Fibroblast of skin of right quadriceps (primary cell): ENCODE measurements around the gene CCDC182.

ENCODE experiments used
- DNase-seq: peaks from one replicate; pipeline ENCODE4 v3.0.0-alpha.2; 2013

The CCDC182 gene

GRCh38 chr17:57726213-57726790 lies 18.8 kb downstream of the CCDC182 start:
- DNase-seq = no peak

DNA sequence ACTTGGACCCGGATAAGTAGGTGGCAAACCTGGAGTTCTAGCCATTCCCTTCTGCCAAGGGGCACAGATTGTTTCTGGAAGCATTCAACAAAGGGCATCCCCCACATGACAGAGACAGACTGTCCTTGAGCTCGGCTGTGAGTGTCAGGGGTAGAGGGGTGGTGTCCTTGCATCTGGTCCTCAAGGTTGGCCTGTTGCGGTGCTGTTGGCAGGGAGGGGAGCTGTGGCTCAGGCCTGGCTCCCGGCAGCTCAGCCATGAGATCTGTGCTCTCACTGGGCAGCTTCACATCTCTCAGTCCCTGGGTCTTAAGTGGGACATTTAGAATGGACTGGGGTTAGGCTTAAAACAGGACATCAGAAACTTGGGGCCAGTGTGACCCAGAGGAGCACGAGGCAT lies 20.4 kb downstream of the CCDC182 start:
- DNase-seq = no peak

DNA sequence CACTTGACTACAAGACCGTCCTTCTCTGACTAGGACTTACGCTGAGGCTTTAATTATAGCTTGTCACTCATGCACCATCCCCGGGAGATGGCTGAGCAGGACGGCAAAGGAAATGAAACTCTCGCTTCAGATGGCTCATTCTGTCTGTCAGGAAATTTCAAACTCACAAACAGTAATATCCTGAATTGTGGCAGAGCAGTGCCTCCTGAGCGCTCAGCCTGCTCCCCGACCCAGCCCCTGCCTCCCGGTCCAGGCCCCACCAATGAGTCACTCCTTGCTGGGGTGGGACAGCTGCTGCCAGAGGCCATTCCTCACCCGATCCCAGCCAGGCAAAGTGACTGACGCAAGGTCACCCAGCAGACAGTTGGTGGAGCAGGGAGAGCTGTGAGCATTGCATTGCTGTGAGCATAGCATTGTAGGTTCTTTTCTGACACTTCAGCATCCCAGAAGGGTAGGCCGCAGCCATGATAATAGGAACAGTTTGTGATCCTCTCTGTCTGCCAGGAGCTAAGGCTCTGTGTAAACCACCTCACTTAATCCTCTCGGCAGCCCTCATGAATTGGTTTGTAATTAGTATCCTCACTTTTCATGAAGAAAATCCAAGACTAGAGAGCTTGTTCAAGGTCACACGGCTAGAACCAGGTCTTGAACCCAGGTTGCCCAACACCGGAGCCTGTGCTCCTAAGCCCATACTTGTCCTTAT lies 20.9 kb downstream of the CCDC182 start:
- DNase-seq = peak; percentile 15

DNA sequence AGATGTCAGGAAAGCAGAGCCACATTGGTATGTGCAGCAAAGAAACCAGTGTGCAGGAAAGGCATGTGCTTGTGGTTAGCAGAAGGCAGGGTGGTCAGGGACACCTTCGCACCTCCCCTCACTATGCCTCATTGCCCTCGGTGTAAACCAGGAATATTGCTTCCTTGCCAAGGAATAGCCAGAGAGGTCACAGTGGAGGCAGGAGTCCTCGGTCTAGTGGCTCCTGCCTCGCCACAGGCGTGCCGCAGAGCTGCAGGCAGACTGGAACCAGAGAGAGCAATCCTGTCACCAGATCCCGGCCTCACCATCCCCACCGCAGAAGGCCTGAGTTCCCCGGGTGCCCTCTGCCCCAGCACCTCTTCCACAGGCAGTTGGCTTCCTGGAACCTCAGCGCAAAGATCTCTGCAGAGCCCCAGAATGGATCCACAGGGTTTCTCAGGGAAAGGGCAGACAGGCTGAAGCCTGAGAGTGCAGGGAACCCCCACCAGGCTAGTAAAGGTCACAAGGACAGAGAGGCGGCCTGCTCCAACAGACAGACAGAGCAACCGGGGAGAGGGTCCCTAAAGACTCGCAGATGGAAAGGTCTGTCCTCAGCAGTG lies 21.6 kb downstream of the CCDC182 start:
- DNase-seq = no peak

DNA sequence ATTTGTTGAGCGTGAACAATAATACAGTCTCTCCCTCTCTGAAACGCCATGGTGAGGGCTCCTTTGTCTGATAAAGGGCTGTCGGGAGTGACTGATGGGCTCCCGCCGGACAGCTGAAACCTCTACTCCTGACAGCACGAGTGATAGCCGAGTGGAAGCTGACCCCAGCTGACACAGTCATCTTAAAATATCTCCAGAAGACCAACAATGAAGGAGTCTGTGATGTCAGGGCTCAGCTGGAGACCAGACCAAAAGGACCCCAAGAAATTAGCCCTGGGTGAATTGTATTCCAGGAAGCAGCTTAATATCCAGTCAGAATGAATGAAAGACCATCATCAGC lies 22.4 kb downstream of the CCDC182 start:
- no peak for DNase-seq

GRCh38 chr17:57721967-57722703 lies 23.0 kb downstream of the CCDC182 start:
- DNase-seq = no peak

GRCh38 chr17:57720386-57721035 lies 24.6 kb downstream of the CCDC182 start:
- no peak for DNase-seq

DNA sequence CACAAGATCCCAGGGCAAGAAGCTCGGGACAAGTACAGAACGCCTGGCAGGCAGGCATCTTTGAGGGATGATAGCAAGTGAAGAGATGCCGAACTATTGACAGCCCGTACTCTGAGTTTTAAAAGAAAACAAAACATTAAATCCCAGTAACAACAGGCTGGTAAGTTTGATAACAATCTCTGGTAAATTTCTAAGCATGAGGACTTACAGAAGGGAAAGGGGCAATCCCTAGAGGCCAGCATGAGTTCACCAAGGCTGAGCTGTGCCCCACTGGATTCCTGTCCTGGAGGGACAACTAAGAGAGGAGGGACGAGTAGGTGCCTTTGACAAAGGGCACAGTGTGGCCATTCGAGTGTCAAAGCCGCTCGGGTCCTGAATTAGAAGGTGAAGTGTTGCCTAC lies 26.2 kb downstream of the CCDC182 start:
- no peak for DNase-seq

- no peak for DNase-seq
Observed at GRCh38 chr17:57715981-57716380, 29.1 kb downstream of the CCDC182 start.

GRCh38 chr17:57714665-57715180 lies 30.4 kb downstream of the CCDC182 start:
- no peak for DNase-seq

- no peak for DNase-seq
Observed at GRCh38 chr17:57713140-57713539, 32.0 kb downstream of the CCDC182 start.

- no peak for DNase-seq
Observed at GRCh38 chr17:57708410-57708809, 36.7 kb downstream of the CCDC182 start.

DNA sequence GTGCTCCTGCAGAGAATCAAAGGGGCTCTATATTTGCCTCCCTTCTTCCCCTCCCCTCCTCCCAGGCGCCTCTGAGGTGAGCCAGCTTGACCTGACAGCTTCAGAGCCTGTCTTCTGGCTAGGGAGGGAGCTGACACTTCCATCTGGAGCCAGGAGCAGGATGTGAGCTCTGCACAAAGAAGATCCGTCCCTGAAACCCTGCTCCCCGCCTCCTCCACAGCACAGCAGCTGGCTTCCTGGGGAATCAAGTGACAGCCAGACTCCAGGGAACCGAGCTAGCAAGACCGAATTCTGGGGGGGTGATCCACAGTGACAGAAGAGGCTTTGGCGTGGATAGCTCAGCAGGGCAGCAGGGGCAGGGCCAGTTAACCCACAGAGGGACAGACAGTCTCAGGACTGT lies 37.2 kb downstream of the CCDC182 start:
- DNase-seq = no peak

GRCh38 chr17:57706761-57707160 lies 38.3 kb downstream of the CCDC182 start:
- no peak for DNase-seq

DNA sequence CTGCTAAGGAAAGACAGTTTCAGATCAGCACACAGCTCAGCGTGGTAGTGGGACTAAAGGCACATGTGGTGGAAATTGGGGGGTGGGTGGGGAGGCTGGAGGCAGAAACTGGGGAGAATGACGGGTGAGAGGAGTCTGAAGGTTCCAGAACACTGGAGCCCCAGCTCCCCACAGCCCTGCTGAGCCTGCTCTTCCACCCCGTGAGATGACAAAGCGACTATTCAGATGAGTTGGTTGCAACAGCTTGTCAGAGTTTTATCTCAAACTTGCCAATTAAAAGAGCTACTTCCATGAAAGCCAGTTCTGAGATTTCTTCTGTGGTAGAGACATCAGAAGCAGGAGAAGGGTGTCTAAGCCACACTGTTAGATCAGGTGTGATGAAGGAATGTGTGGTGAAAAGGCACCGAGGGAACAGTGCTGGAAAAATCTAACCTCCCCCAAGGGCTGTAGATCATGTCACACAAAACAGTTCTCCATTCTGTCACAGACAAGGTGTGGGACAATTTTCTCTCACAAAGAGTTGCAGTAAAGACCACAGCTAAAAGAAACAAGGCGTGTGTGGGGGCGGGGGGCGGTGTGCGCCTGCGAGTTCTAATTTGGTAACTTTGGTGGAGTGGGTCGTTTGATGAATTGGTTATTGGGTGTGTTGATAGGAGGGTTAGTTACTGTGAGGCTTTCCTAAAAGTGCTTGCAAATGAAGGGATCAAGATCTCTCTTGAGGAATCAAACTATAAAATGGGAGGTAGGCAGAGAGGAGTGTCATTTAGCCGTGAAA lies 39.0 kb downstream of the CCDC182 start:
- no peak for DNase-seq

- DNase-seq = no peak
Observed at GRCh38 chr17:57704448-57704847, 40.7 kb downstream of the CCDC182 start.

DNA sequence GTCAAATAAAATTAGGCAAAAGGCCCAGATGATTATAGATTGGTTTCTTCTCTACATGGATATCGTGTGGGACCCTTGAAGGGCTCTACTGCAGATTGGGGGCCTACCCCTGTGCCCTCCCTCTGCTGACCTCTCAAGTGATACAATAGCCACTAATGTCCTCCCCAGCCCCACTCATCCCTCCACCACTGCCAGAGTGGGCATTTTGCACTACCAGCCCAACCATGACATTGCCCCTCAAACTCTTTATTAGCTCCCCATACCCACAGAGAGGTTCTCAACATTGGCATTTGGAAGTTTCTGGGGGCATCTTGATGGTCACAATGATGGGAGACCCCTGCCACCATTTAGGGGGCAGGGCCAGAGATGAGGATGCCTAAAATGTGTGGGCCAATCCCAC lies 41.8 kb downstream of the CCDC182 start:
- no peak for DNase-seq

GRCh38 chr17:57701124-57701523 lies 44.0 kb downstream of the CCDC182 start:
- no peak for DNase-seq

DNA sequence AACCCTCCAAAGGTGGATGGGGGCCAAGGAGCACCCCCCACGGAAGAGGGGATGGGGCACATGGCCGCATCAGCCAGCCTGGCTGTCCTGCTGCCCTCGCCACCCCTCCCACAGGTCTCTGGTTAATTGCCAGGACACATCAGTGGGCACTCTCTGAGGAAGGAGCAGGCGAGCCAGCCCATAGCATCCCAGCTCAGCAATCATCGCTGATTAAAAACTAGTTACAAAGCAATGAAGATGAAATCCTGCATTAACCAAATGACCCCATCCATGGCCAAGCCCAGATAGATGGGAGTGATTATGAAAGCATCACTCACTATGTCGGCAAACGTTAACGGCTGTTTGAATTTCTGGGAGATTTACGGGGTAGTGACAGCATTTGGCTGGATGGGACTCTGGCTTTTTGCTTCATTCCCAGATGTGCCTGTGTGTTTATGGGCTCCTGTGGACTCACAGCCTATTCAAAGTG lies 45.3 kb downstream of the CCDC182 start:
- DNase-seq = peak; percentile 59

GRCh38 chr17:57697891-57698711 lies 47.0 kb downstream of the CCDC182 start:
- DNase-seq = no peak

- DNase-seq = no peak
Observed at GRCh38 chr17:57697197-57697596, 47.9 kb downstream of the CCDC182 start.
